Measurements from ENCODE around the gene REG3A.

The REG3A gene

GRCh38 chr2:79120194-79120713 lies 39.3 kb downstream of the REG3A start, which contains the start of gene REG1A:
Gene REG1A (plus strand): TSS chr2:79120488. CDS start chr2:79120862, 374 bp downstream.
- no peak for DNase-seq (ENCODE audit: low read depth)

- no peak for DNase-seq (ENCODE audit: low read depth)
These were observed 42.3 kb downstream of the REG3A start for GRCh38 chr2:79116997-79117928.

GRCh38 chr2:79114797-79115494 lies 44.6 kb downstream of the REG3A start:
- no peak for DNase-seq (ENCODE audit: low read depth)

GRCh38 chr2:79112269-79112668 lies 47.3 kb downstream of the REG3A start:
- no peak for DNase-seq (ENCODE audit: low read depth)
